Activated T-cell treated with anti-CD3 and anti-CD28 coated beads for 24 hours (primary cell): ENCODE data around the gene PRKCZ.
"Not testable (repeated sequence)": the region's sequence is repeated elsewhere in the genome, so short reads cannot be mapped to it uniquely, and the experiment has no call there.

Experiments
- DNase-seq: peaks from one replicate; pipeline ENCODE4 v3.0.0-alpha.2; 2020; ENCODE audit warnings: low read depth

The PRKCZ gene

GRCh38 chr1:2115702-2116341 lies 65.6 kb downstream of the PRKCZ start:
- DNase-seq: no peak

- DNase-seq: no peak
Observed at GRCh38 chr1:2119886-2120285, 69.7 kb downstream of the PRKCZ start.

- DNase-seq: no peak
Observed at GRCh38 chr1:2121101-2121691, 71.0 kb downstream of the PRKCZ start.

GRCh38 chr1:2121794-2122193 lies 71.6 kb downstream of the PRKCZ start:
- not testable (repeated sequence) for DNase-seq

- no peak for DNase-seq
Observed at GRCh38 chr1:2124446-2125198, 74.4 kb downstream of the PRKCZ start.

GRCh38 chr1:2125350-2126211 lies 75.4 kb downstream of the PRKCZ start:
- no peak for DNase-seq

- no peak for DNase-seq
Observed at GRCh38 chr1:2126331-2127186, 76.3 kb downstream of the PRKCZ start.

GRCh38 chr1:2127187-2128145 lies 77.3 kb downstream of the PRKCZ start:
- no peak for DNase-seq

- no peak for DNase-seq
Observed at GRCh38 chr1:2128189-2128901, 78.1 kb downstream of the PRKCZ start.

- DNase-seq: no peak
Observed at GRCh38 chr1:2129256-2129943, 79.2 kb downstream of the PRKCZ start.

- DNase-seq: no peak
Observed at GRCh38 chr1:2130156-2130555, 79.9 kb downstream of the PRKCZ start.

GRCh38 chr1:2130871-2131289 lies 80.7 kb downstream of the PRKCZ start:
- no peak for DNase-seq

- no peak for DNase-seq
Observed at GRCh38 chr1:2132222-2133038, 82.2 kb downstream of the PRKCZ start.

GRCh38 chr1:2133039-2133878 lies 83.0 kb downstream of the PRKCZ start:
- peak; percentile 93 for DNase-seq

GRCh38 chr1:2133879-2134215 lies 83.6 kb downstream of the PRKCZ start:
- DNase-seq: no peak

GRCh38 chr1:2134266-2134620 lies 84.0 kb downstream of the PRKCZ start:
- no peak for DNase-seq

- no peak for DNase-seq
Observed at GRCh38 chr1:2134621-2135307, 84.6 kb downstream of the PRKCZ start.
